HepG2 (cell line): ENCODE results near the gene TMEM184B. TPM values are rescaled to one million over a fixed set of nuclear protein-coding genes. Genes with fewer than 3 reads are reported as not detected.

ENCODE experiments used
- polyA plus RNA-seq, 8 experiments: library from polyadenylated mRNA; depleted of rRNA in 3 of 8; stranded (reverse) in 7 of 8; unstranded in 1 of 8; fragments of >200 nt; fragmentation: Illumina TruSeq in 4 of 8; extraction: Trizol in 4 of 8; gene quantifications; 2 replicates each; pipeline versions ENCODE4 v1.2.1 to v1.2.3, GENCODE V29; 2011 to 2016; ENCODE audit warnings: low read depth in 4 of 8, missing spikeins in 1 of 8, mixed read lengths in 1 of 8; ENCODE audit not compliant: insufficient read depth in 1 of 8
- small RNA-seq, 3 experiments: library from RNA; depleted of rRNA; stranded (forward); fragments of <200 nt; gene quantifications; one replicate each; pipeline ENCODE3, GENCODE V24; 2012; ENCODE audit warnings: low read depth in 2 of 3, low replicate concordance in 1 of 3; ENCODE audit not compliant: insufficient read length in 3 of 3, insufficient read depth in 2 of 3
- total RNA-seq, 5 experiments: library from RNA; depleted of rRNA; stranded (reverse); fragments of >200 nt; fragmentation: Illumina TruSeq; extraction: Trizol; gene quantifications; 2 replicates each; pipeline ENCODE4 v1.2.3, GENCODE V29; 2016; ENCODE audit warnings: low read depth in 1 of 5

The TMEM184B gene
- total and polyA plus RNA-seq, 2 of the 13 experiments (the other 11 are each of a cell fraction or from before 2014, with no cell fraction given): 15.9 to 16.0 TPM

Small RNAs within 50 kb of the gene (small RNA-seq; reads per million reads assigned to genes)
- gene RF00017 (0 reads per million in 3 experiments), gene RN7SL704P (0 reads per million in 3 experiments)

Other genes with a start within 250 kb of the TMEM184B start
- gene PICK1, start 215.6 kb downstream of the TMEM184B start, total RNA-seq (2016; rRNA removed; fragmentation: Illumina TruSeq; extraction: Trizol): 16.0 and 19.3 TPM in 2 replicates
- gene PICK1, start 215.6 kb downstream of the TMEM184B start, polyA plus RNA-seq (2011; rRNA removed): 25.3 and 28.9 TPM in 2 replicates
- gene SLC16A8, start 188.8 kb downstream of the TMEM184B start, total RNA-seq (2016; rRNA removed; fragmentation: Illumina TruSeq; extraction: Trizol): not detected in 2 replicates
- not detected in 2 replicates for gene SLC16A8, start 188.8 kb downstream of the TMEM184B start, polyA plus RNA-seq (2011; rRNA removed)
- gene BAIAP2L2, start 162.3 kb downstream of the TMEM184B start, total RNA-seq (2016; rRNA removed; fragmentation: Illumina TruSeq; extraction: Trizol): 3.0 and 4.4 TPM in 2 replicates
- 7.5 and 8.4 TPM in 2 replicates for gene BAIAP2L2, start 162.3 kb downstream of the TMEM184B start, polyA plus RNA-seq (2011; rRNA removed)
- 1.8 and 4.8 TPM in 2 replicates for gene PLA2G6, start 91.2 kb downstream of the TMEM184B start, total RNA-seq (2016; rRNA removed; fragmentation: Illumina TruSeq; extraction: Trizol)
- 11.5 and 12.3 TPM in 2 replicates for gene PLA2G6, start 91.2 kb downstream of the TMEM184B start, polyA plus RNA-seq (2011; rRNA removed)
- gene MAFF, start 71.0 kb downstream of the TMEM184B start, total RNA-seq (2016; rRNA removed; fragmentation: Illumina TruSeq; extraction: Trizol): 3.1 and 5.4 TPM in 2 replicates
- gene MAFF, start 71.0 kb downstream of the TMEM184B start, polyA plus RNA-seq (2011; rRNA removed): 14.3 and 17.1 TPM in 2 replicates
- gene CSNK1E, start 44.4 kb upstream of the TMEM184B start, total RNA-seq (2016; rRNA removed; fragmentation: Illumina TruSeq; extraction: Trizol): 19.8 and 34.7 TPM in 2 replicates
- gene CSNK1E, start 44.4 kb upstream of the TMEM184B start, polyA plus RNA-seq (2011; rRNA removed): 129 and 152 TPM in 2 replicates
- gene KCNJ4, start 182.2 kb upstream of the TMEM184B start, total RNA-seq (2016; rRNA removed; fragmentation: Illumina TruSeq; extraction: Trizol): not detected in 2 replicates
- not detected in 2 replicates for gene KCNJ4, start 182.2 kb upstream of the TMEM184B start, polyA plus RNA-seq (2011; rRNA removed)
- 18.9 and 24.2 TPM in 2 replicates for gene KDELR3, start 195.1 kb upstream of the TMEM184B start, total RNA-seq (2016; rRNA removed; fragmentation: Illumina TruSeq; extraction: Trizol)
- 44.4 and 65.7 TPM in 2 replicates for gene KDELR3, start 195.1 kb upstream of the TMEM184B start, polyA plus RNA-seq (2011; rRNA removed)
- gene DDX17, start 233.3 kb upstream of the TMEM184B start, total RNA-seq (2016; rRNA removed; fragmentation: Illumina TruSeq; extraction: Trizol): 238 and 251 TPM in 2 replicates
- 344 and 362 TPM in 2 replicates for gene DDX17, start 233.3 kb upstream of the TMEM184B start, polyA plus RNA-seq (2011; rRNA removed)